ENCODE results near the gene FSTL4. TPM values are rescaled to one million over a fixed set of nuclear protein-coding genes. Genes with fewer than 3 reads are reported as not detected.

The FSTL4 gene
- total RNA-seq, 2 donors from 2014 or later, result 0.26 to 1.3 TPM

GRCh38 chr5:133599044-133599443 is 13.3 kb downstream of the FSTL4 start:
- no peaks in the 10 kb centered on the region for H3K36me3 ChIP-seq (replicated peaks in 1 of 2; ENCODE audit: insufficient read depth in 1 of 2, low read depth in 2 of 2)
- H3K4me1 ChIP-seq, result no peaks in the 10 kb centered on the region
- H3K9me3 ChIP-seq, result no peaks in the 10 kb centered on the region
- WGBS, 2 donors, result 84 to 90% methylated on average over 8 of the region's 8 CpGs
- DNase-seq, result no peak
- no peak for ATAC-seq
- no peak overlapping the region for H3K4me3 ChIP-seq
- TF ChIP-seq POLR2A (IDR thresholded peaks at IDR 0.05) (no peak), CTCF (IDR thresholded peaks at IDR 0.05) (no peak)
- H3K27me3 ChIP-seq, result no peaks in the 10 kb centered on the region
- no peak overlapping the region for H3K27ac ChIP-seq
- intact Hi-C loops (cut with DNase I), result no loop called here

DNA sequence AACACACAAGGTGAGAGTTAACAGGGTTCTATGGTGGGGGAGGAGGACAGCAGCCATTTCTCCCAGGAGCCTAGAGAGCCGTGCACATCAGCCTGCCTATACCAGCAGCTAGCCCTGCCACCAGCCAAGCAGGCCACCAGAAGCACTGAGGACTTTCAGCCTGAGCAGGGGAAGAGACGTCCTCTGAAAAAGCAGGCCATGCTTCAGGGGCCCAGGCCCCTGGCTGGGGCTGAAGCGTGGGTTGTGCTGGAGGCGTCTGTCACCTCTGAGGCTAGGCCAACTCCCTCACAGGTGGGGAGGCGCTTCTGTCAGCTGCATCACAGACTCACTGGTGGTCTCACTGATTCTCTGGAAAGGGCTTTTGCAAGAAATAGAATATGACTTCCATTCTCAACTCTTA is 16.3 kb downstream of the FSTL4 start:
- Histone ChIP-seq H3K4me3 (no peak overlapping the region), H3K4me1 (no peaks in the 10 kb centered on the region), H3K36me3 (replicated peaks in 1 of 2; ENCODE audit: insufficient read depth in 1 of 2, low read depth in 2 of 2) (no peaks in the 10 kb centered on the region), H3K27ac (no peak overlapping the region), H3K9me3 (no peaks in the 10 kb centered on the region), H3K27me3 (no peaks in the 10 kb centered on the region)
- TF ChIP-seq CTCF (IDR thresholded peaks at IDR 0.05) (no peak), POLR2A (IDR thresholded peaks at IDR 0.05) (no peak)
- WGBS, 2 donors, result 69 to 88% methylated on average over 5 of the region's 5 CpGs
- intact Hi-C loops (cut with DNase I), result no loop called here
- no peak for DNase-seq
- ATAC-seq, result no peak

DNA sequence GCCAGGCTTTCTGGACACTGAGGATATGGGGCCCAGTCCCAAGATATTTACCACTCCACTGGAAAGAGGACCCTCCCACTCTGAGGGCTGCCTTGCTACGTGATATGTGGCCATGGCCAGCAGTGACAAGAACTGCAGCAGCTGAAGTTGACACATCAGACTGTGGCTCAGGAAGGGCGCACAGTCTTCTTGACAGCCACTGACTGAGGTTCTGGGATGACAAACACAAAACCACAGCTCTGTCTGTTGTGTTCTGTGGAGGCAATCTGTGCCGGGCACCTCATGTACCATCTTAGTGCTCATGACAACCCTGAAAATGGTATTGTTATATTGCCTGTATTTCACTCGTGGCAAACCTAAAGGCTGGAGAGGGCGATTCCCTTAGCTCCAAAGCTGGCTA is 16.9 kb downstream of the FSTL4 start:
- Histone ChIP-seq H3K36me3 (replicated peaks in 1 of 2; ENCODE audit: insufficient read depth in 1 of 2, low read depth in 2 of 2) (no peaks in the 10 kb centered on the region), H3K9me3 (no peaks in the 10 kb centered on the region), H3K27me3 (no peaks in the 10 kb centered on the region), H3K4me3 (no peak overlapping the region), H3K4me1 (no peaks in the 10 kb centered on the region), H3K27ac (no peak overlapping the region)
- DNase-seq (no peak), ATAC-seq (no peak)
- 62 to 78% methylated on average over 4 to 5 of the region's 5 CpGs for WGBS, 2 donors
- intact Hi-C loops (cut with DNase I), result no loop called here
- TF ChIP-seq CTCF (IDR thresholded peaks at IDR 0.05) (no peak), POLR2A (IDR thresholded peaks at IDR 0.05) (no peak)

GRCh38 chr5:133589286-133589685 is 23.1 kb downstream of the FSTL4 start:
- TF ChIP-seq POLR2A (IDR thresholded peaks at IDR 0.05) (no peak), CTCF (IDR thresholded peaks at IDR 0.05) (no peak)
- ATAC-seq (no peak), DNase-seq (no peak)
- intact Hi-C loops (cut with DNase I), result no loop called here
- Histone ChIP-seq H3K27ac (no peak overlapping the region), H3K27me3 (no peaks in the 10 kb centered on the region), H3K36me3 (replicated peaks in 1 of 2; ENCODE audit: insufficient read depth in 1 of 2, low read depth in 2 of 2) (no peaks in the 10 kb centered on the region), H3K4me3 (no peak overlapping the region), H3K9me3 (no peaks in the 10 kb centered on the region), H3K4me1 (no peaks in the 10 kb centered on the region)
- WGBS, 2 donors, result 58 to 93% methylated on average over 1 of the region's 1 CpG

- Histone ChIP-seq H3K27me3 (no peaks in the 10 kb centered on the region), H3K4me1 (no peaks in the 10 kb centered on the region), H3K4me3 (no peak overlapping the region), H3K27ac (no peak overlapping the region), H3K36me3 (replicated peaks in 1 of 2; ENCODE audit: insufficient read depth in 1 of 2, low read depth in 2 of 2) (no peaks in the 10 kb centered on the region), H3K9me3 (no peaks in the 10 kb centered on the region)
- DNase-seq (no peak), ATAC-seq (no peak)
- intact Hi-C loops (cut with DNase I), result no loop called here
- no peak for TF ChIP-seq POLR2A (IDR thresholded peaks at IDR 0.05)
- TF ChIP-seq CTCF (IDR thresholded peaks at IDR 0.05), result no peak
- WGBS, 2 donors, result 29 to 88% methylated on average over 1 to 5 of the region's 7 CpGs
Observed at GRCh38 chr5:133582971-133583370, 29.4 kb downstream of the FSTL4 start.

Measured in body of pancreas (tissue), 4 donors.